Measurements from ENCODE around the gene OTOA.
A peak's percentile ranks its signal among the peaks of the same experiment; 100 is the strongest.

- TF ChIP-seq CTCF (IDR thresholded peaks at IDR 0.05) (peak; percentile 71 to 87 (median 81)), POLR2A (IDR thresholded peaks at IDR 0.05) (no peak)
Observed at GRCh38 chr16:21708533-21709115, 44.9 kb downstream of the OTOA start.

All from transverse colon (tissue), 3 donors.